Neural cell (in vitro differentiated cells): ENCODE results near the gene TPR. TPM values are rescaled to one million over a fixed set of nuclear protein-coding genes. Genes with fewer than 3 reads are reported as not detected.

Source experiments
- H2AFZ ChIP-seq: fragments of 200-600, 300-800 bp; sonication (generic), shearing (Covaris generic); 2 replicates; pipeline ENCODE4 v1.6.0; 2014; ENCODE audit warnings: low read depth, mild to moderate bottlenecking, antibody characterized with exemption, low read length, moderate library complexity
- H3F3A ChIP-seq: fragments of 200-600 bp; shearing (Covaris generic); 2 replicates; pipeline ENCODE4 v1.6.1; 2016; ENCODE audit warnings: mild to moderate bottlenecking, moderate library complexity, mixed read lengths, antibody characterized with exemption, low read length; ENCODE audit not compliant: insufficient read depth, poor library complexity, severe bottlenecking
- H3K27ac ChIP-seq: fragments of 200-600, 300-800 bp; sonication (generic), shearing (Covaris generic); 2 replicates; pipeline ENCODE4 v1.5.1; 2014; ENCODE audit warnings: mild to moderate bottlenecking, low read length, moderate library complexity
- H3K27me3 ChIP-seq: fragments of 300-800, 200-600 bp; sonication (generic), shearing (Covaris generic); 2 replicates; pipeline ENCODE4 v1.6.0; 2014; ENCODE audit warnings: mild to moderate bottlenecking, low read depth, low read length, moderate library complexity; ENCODE audit not compliant: insufficient read depth
- H3K36me3 ChIP-seq: fragments of 300-800, 200-600 bp; sonication (generic), shearing (Covaris generic); 2 replicates; pipeline ENCODE4 v1.5.1; 2014; ENCODE audit warnings: mild to moderate bottlenecking, antibody characterized with exemption, low read length, moderate library complexity; ENCODE audit not compliant: insufficient read depth
- H3K4me2 ChIP-seq: fragments of 300-800, 200-600 bp; sonication (generic), shearing (Covaris generic); 2 replicates; pipeline ENCODE4 v1.6.0; 2014; ENCODE audit warnings: mild to moderate bottlenecking, low read length
- H3K4me3 ChIP-seq: fragments of 300-800, 200-600 bp; sonication (generic), shearing (Covaris generic); 2 replicates; pipeline ENCODE4 v1.5.1; 2014; ENCODE audit warnings: mild to moderate bottlenecking, low read length, moderate library complexity
- H3K79me2 ChIP-seq: fragments of 200-600 bp; shearing (Covaris generic); replicated peaks from 2 replicates; pipeline ENCODE4 v1.6.0; 2014; ENCODE audit warnings: mild to moderate bottlenecking, low read length, moderate library complexity; ENCODE audit not compliant: insufficient read depth
- H3K9ac ChIP-seq: fragments of 300-800, 200-600 bp; sonication (generic), shearing (Covaris generic); 2 replicates; pipeline ENCODE4 v1.6.1; 2016; ENCODE audit warnings: mild to moderate bottlenecking, low read length, mixed read lengths
- H3K9me2 ChIP-seq: fragments of 200-600 bp; shearing (Covaris generic); 2 replicates; pipeline ENCODE4 v1.6.1; 2016; ENCODE audit warnings: mild to moderate bottlenecking, low read length, mixed read lengths; ENCODE audit not compliant: insufficient read depth
- H3K9me3 ChIP-seq: fragments of 200-600, 300-800 bp; sonication (generic), shearing (Covaris generic); 2 replicates; pipeline ENCODE4 v1.6.1; 2016; ENCODE audit warnings: mild to moderate bottlenecking, mixed run types, low read length, moderate library complexity, mixed read lengths
- H4K20me1 ChIP-seq: fragments of 200-600 bp; shearing (Covaris generic); 2 replicates; pipeline ENCODE4 v1.6.1; 2016; ENCODE audit warnings: mild to moderate bottlenecking, mixed run types; ENCODE audit not compliant: insufficient read depth
- EP300 ChIP-seq: fragments of 450-650 bp; conservative IDR thresholded peaks from 2 replicates; pipeline ENCODE4 v1.6.1; 2014; ENCODE audit warnings: antibody characterized with exemption, mild to moderate bottlenecking, moderate library complexity; ENCODE audit not compliant: poor library complexity, severe bottlenecking
- MXI1 ChIP-seq: fragments of 450-650 bp; conservative IDR thresholded peaks from 2 replicates; pipeline ENCODE4 v1.6.1; 2014; ENCODE audit warnings: antibody characterized with exemption, mild to moderate bottlenecking; ENCODE audit not compliant: poor library complexity, severe bottlenecking
- POLR2AphosphoS5 ChIP-seq: IDR thresholded peaks from 2 replicates; pipeline ENCODE4 v1.6.1; 2012
- RAD21 ChIP-seq: fragments of 450-650 bp; conservative IDR thresholded peaks from 2 replicates; pipeline ENCODE4 v1.6.1; 2014; ENCODE audit warnings: antibody characterized with exemption, mild to moderate bottlenecking, moderate library complexity
- SMC3 ChIP-seq: fragments of 450-650 bp; conservative IDR thresholded peaks from 2 replicates; pipeline ENCODE4 v1.6.1; 2014; ENCODE audit warnings: antibody characterized with exemption, mild to moderate bottlenecking, moderate library complexity; ENCODE audit not compliant: poor library complexity
- TAF1 ChIP-seq: IDR thresholded peaks from 2 replicates; pipeline ENCODE4 v1.6.1; 2012; ENCODE audit warnings: low read depth
- polyA plus RNA-seq: library from polyadenylated mRNA; depleted of rRNA; stranded (reverse); fragments of >200 nt; gene quantifications from 2 replicates; pipeline ENCODE4 v1.2.3, GENCODE V29; 2014
- TF ChIP-seq, protein P1 (sequence below): fragments of 450-650 bp; IDR thresholded peaks from 2 replicates; pipeline ENCODE4 v1.5.1; 2014; ENCODE audit warnings: antibody characterized with exemption, mild to moderate bottlenecking, moderate library complexity; ENCODE audit not compliant: poor library complexity, severe bottlenecking
- TF ChIP-seq, protein P2 (sequence below): IDR thresholded peaks from 2 replicates; pipeline ENCODE4 v1.6.1; 2012; ENCODE audit warnings: borderline replicate concordance

TPR gene
- polyA plus RNA-seq, 1 donor from 2014 or later: 91.2 TPM

DNA sequence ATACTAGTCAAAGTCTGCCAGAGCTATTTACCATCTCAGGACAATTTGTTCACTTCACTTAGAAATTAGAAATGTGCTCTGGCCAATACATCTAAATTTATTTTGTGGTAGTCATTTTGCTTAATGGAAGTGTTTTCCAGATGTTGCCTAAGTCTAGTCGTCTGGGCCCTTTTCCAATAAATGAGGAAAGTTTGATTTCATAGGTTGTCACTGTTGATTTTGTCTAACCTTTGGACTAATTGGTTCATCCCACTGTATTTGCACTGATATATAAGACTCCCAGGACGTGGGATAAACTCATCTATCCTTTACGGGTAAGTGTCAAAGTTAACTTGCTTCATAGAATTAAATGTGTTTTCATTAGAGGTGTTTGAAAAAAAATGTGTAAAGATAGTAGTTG lies 79.1 kb downstream of the TPR start, which contains the start of gene PRG4:
Gene PRG4 (plus strand): TSS at position 300 of the 400 bp plus-strand sequence.
- no peaks in the 10 kb centered on the region for H4K20me1 ChIP-seq
- H3F3A ChIP-seq: no peaks in the 10 kb centered on the region
- H3K9me2 ChIP-seq: no peaks in the 10 kb centered on the region
- no peak within 1 kb of the TSS for H2AFZ ChIP-seq
- H3K4me3 ChIP-seq: no peak within 1 kb of the TSS
- H3K27ac ChIP-seq: no peak within 1 kb of the TSS
- H3K79me2 ChIP-seq: no peaks in the 10 kb centered on the region
- H3K36me3 ChIP-seq: no peaks in the 10 kb centered on the region
- H3K4me2 ChIP-seq: no peak within 1 kb of the TSS
- H3K9ac ChIP-seq: no peak within 1 kb of the TSS
- H3K9me3 ChIP-seq: no peaks in the 10 kb centered on the region
- H3K27me3 ChIP-seq: no peaks in the 10 kb centered on the region
- TF ChIP-seq, protein P1, sequence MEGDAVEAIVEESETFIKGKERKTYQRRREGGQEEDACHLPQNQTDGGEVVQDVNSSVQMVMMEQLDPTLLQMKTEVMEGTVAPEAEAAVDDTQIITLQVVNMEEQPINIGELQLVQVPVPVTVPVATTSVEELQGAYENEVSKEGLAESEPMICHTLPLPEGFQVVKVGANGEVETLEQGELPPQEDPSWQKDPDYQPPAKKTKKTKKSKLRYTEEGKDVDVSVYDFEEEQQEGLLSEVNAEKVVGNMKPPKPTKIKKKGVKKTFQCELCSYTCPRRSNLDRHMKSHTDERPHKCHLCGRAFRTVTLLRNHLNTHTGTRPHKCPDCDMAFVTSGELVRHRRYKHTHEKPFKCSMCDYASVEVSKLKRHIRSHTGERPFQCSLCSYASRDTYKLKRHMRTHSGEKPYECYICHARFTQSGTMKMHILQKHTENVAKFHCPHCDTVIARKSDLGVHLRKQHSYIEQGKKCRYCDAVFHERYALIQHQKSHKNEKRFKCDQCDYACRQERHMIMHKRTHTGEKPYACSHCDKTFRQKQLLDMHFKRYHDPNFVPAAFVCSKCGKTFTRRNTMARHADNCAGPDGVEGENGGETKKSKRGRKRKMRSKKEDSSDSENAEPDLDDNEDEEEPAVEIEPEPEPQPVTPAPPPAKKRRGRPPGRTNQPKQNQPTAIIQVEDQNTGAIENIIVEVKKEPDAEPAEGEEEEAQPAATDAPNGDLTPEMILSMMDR: no peak
- TF ChIP-seq EP300 (no peak), TAF1 (no peak), RAD21 (no peak), MXI1 (no peak), SMC3 (no peak)
- TF ChIP-seq, protein P2, sequence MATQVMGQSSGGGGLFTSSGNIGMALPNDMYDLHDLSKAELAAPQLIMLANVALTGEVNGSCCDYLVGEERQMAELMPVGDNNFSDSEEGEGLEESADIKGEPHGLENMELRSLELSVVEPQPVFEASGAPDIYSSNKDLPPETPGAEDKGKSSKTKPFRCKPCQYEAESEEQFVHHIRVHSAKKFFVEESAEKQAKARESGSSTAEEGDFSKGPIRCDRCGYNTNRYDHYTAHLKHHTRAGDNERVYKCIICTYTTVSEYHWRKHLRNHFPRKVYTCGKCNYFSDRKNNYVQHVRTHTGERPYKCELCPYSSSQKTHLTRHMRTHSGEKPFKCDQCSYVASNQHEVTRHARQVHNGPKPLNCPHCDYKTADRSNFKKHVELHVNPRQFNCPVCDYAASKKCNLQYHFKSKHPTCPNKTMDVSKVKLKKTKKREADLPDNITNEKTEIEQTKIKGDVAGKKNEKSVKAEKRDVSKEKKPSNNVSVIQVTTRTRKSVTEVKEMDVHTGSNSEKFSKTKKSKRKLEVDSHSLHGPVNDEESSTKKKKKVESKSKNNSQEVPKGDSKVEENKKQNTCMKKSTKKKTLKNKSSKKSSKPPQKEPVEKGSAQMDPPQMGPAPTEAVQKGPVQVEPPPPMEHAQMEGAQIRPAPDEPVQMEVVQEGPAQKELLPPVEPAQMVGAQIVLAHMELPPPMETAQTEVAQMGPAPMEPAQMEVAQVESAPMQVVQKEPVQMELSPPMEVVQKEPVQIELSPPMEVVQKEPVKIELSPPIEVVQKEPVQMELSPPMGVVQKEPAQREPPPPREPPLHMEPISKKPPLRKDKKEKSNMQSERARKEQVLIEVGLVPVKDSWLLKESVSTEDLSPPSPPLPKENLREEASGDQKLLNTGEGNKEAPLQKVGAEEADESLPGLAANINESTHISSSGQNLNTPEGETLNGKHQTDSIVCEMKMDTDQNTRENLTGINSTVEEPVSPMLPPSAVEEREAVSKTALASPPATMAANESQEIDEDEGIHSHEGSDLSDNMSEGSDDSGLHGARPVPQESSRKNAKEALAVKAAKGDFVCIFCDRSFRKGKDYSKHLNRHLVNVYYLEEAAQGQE: no peak

DNA sequence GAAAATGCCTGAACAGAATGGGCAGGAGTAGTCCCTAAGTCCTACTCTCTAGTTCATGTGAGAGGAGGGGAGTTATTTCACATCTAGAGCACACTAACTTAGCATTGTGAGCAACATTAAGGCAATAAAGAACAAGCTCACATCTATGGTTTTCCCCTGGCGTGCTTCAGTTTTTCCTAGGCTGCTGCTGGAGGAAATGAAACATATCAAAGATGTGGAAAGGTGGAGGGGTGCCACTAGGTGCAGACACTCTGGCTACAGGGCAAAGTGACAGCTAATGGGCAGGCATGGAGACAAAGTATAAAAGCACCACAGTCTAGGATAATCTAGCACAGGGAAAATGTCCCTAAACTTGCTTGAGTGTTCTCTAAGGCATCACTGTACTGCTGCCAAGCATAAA lies 82.2 kb downstream of the TPR start:
- Histone ChIP-seq H3K4me3 (no peak overlapping the region), H3K9me3 (no peaks in the 10 kb centered on the region), H3K27me3 (no peaks in the 10 kb centered on the region), H3F3A (no peaks in the 10 kb centered on the region), H3K9ac (no peak overlapping the region), H3K79me2 (no peaks in the 10 kb centered on the region), H3K36me3 (no peaks in the 10 kb centered on the region), H2AFZ (no peak overlapping the region), H3K9me2 (no peaks in the 10 kb centered on the region), H4K20me1 (no peaks in the 10 kb centered on the region), H3K4me2 (no peak overlapping the region), H3K27ac (no peak overlapping the region)
- TF ChIP-seq, protein P2: no peak
- TF ChIP-seq POLR2AphosphoS5: no peak
- TF ChIP-seq SMC3: no peak
- TF ChIP-seq MXI1: no peak
